Stimulated activated CD8-positive, alpha-beta memory T cell treated with anti-CD3 and anti-CD28 coated beads, Interleukin-4, amount 100 ng/mL, for 4 hours (primary cell): ENCODE results near the gene CSE1L.
"Not testable (repeated sequence)": the region's sequence is repeated elsewhere in the genome, so short reads cannot be mapped to it uniquely, and the experiment has no call there.

Experiments used
- DNase-seq, 2 donors: peaks; one replicate each; pipeline ENCODE4 v3.0.0-alpha.2; 2020; ENCODE audit warnings: low read depth in 2 of 2, low spot score in 1 of 2

The CSE1L gene, protein sequence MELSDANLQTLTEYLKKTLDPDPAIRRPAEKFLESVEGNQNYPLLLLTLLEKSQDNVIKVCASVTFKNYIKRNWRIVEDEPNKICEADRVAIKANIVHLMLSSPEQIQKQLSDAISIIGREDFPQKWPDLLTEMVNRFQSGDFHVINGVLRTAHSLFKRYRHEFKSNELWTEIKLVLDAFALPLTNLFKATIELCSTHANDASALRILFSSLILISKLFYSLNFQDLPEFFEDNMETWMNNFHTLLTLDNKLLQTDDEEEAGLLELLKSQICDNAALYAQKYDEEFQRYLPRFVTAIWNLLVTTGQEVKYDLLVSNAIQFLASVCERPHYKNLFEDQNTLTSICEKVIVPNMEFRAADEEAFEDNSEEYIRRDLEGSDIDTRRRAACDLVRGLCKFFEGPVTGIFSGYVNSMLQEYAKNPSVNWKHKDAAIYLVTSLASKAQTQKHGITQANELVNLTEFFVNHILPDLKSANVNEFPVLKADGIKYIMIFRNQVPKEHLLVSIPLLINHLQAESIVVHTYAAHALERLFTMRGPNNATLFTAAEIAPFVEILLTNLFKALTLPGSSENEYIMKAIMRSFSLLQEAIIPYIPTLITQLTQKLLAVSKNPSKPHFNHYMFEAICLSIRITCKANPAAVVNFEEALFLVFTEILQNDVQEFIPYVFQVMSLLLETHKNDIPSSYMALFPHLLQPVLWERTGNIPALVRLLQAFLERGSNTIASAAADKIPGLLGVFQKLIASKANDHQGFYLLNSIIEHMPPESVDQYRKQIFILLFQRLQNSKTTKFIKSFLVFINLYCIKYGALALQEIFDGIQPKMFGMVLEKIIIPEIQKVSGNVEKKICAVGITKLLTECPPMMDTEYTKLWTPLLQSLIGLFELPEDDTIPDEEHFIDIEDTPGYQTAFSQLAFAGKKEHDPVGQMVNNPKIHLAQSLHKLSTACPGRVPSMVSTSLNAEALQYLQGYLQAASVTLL

GRCh38 chr20:49046087-49046900 lies at the start of gene CSE1L:
CSE1L (plus strand) TSS chr20:49046312; CDS start chr20:49058464, 12,152 bp downstream.
- peak; percentile 83 to 87 for DNase-seq

DNA sequence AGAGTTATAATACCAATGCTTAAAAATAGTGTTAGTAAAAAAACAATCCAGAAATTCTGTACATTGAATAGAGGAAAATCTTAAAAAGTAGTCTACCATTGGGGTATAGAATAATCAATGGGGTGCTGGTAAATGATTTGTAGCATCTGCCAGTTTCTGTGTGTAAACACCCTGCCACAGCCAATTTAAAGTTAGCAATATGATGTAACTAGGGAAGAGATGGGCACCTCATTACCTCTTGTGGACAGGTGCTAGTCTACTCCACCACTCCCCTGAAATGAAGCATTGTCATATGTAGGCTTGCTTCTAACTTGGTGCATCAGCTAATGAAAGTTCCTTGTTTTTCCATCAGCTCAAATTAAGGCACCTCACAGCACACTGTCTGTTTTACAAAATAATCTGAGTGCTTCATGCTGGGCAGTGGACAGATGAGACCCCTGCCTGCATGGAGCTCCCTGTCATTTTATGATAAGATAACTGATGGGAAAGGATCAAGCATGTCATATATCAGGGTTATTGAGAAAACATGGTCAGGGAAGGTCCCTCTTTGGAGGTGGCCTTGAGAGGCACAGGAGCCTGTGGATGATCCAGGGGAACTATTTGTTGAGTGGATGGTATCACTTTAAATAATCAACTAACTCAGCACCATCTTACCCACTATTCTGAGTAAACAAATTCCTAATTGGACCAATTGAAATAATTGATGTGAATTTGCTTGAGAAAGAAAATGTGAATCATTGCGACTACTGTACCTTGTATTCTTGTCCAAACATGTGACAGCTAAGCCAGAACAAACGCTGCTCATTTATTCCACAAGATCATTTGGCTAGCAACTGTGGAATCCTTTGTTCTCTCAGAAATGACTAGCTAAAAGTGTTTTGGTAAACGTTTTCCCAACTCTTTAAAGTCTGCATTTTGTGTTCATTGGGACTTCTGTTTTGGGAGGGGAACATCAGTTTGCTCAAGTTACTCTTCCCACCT lies 45.9 kb upstream of the CSE1L start:
- DNase-seq, result no peak

DNA sequence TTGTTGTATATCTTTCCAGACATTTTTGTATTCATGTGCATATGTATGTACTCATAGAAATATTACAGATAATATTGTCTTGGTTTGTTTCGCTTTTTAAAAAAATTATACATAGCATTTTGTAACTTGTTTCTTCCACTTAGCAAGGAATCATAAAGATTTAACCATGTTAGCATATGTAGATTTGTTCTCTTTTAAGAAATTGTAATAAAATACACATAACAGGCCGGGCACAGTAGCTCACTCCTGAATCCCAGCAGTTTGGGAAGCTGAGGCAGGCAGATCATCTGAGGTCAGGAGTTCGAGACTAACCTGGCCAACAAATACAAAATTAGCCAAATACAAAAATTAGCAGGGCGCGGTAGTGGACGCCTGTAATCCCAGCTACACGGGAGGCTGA lies 44.4 kb upstream of the CSE1L start:
- DNase-seq, result no peak

DNA sequence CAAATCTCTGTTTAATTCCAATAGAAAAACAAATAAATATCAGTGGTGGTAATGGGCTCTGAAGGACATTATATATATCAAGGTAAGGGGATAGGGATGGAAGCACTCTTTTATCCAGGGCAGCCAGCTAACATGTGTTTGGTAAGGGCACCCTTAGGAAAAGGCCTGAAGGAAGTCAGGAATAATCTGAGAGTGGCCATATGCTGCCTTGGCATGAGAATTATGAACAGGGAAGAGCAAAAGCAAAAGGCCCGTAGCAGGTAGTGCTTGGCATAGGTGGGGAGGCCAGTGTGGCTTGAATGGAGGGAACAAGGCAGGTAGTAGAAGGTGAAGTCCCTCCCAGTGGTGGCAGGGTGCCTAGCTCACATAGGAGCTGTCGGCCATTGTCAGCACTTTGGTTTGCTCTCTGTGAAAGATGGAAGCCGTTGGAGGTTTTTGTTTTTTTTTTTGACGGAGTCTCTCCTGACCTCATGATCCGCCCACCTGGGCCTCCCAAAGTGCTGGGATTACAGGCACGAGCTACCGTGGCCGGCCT lies 39.6 kb upstream of the CSE1L start:
- no peak for DNase-seq

- DNase-seq, result no peak
Observed at GRCh38 chr20:49009899-49010631, 36.0 kb upstream of the CSE1L start.

- DNase-seq, result no peak
Observed at GRCh38 chr20:49024220-49024619, 21.9 kb upstream of the CSE1L start.

- DNase-seq, result not testable (repeated sequence)
Observed at GRCh38 chr20:49028177-49028576, 17.9 kb upstream of the CSE1L start.

GRCh38 chr20:49028684-49029083 lies 17.4 kb upstream of the CSE1L start:
- no peak for DNase-seq

DNA sequence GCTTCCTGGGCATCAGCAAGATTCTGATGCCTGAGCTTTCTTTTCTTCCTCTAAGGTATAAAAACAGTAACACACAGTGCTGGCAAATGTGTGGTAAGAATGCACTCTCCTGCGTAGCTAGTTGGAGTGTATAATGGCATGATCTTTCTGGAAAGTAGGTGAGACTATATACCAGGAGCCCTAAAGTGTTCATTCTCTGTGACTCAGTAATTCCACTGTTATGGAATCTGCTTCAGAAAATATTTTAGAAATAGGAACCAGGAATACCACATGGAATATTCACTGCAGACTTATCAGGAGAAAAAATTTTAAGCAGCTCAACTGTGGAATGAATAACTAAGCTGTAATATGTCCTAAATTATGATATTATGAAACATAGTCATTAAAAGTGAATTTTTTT lies 16.9 kb upstream of the CSE1L start:
- DNase-seq, result no peak

DNA sequence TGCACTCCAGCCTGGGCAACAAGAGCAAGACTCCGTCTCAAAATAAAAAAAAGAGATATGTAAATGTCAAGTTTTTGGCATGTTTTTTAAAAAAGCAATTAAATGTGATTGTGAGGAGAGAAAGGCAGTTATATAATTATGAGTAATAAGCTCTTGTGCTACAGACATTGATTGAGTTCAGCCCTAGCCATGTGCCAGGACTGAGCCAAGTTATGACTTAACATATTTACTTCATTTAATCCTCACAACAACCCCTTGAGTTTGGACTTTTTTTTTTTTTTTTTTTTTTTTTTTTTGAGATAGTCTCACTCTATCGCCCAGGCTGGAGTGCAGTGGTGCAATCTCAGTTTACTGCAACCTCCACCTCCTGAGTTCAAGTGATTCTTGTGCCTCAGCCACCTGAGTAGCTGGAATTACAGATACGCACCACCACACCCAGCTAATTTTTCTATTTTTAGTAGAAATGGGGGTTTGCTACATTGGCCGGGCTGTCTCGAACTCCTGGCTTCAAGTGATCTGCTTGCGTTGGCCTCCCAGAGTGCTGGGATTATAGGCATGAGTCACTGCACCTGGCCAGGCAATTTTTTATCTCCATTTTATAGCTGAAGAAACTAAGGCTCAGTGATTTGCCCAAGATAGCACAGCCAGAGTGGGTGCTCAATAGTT lies 15.0 kb upstream of the CSE1L start:
- DNase-seq, result no peak

DNA sequence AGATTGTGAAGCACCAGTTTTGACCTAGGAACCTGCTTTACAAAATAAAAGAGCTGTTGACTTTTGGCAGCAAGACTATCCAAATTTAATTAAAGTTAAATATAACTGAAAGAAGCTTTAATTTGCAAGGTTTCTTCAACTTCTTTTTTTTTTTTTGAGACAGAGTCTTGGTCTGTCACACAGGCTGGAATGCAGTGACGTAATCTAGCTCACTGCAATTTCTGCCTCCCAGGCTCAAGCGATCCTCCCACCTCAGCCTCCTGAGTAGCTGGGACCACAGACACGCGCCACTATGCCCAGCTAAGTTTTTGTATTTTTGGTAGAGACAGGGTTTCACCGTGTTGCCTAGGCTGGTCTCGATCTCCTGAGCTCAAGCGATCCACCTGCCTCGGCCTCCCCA lies 13.7 kb upstream of the CSE1L start:
- DNase-seq, result no peak

- DNase-seq, result no peak
Observed at GRCh38 chr20:49034070-49034732, 11.9 kb upstream of the CSE1L start.

- no peak for DNase-seq
Observed at GRCh38 chr20:49037962-49038387, 8.1 kb upstream of the CSE1L start.

DNA sequence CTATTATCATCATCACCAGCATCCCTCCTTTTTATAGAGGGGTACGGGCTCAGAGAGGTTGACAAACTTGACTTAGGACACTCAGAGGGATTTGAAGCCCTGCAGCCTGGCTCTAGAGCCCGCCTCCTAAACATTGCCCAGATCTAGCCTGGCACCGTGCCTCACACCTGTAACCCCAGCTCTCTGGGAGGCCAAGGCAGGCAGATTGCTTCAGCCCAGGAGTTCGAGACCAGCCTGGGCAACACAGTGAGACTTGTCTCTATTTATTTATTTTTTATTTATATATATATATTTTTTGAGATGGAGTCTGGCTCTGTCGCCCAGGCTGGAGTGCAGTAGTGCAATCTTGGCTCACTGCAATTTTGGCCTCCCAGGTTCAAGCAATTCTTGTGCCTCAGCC lies 6.3 kb upstream of the CSE1L start:
- DNase-seq, result no peak

- DNase-seq, result no peak
Observed at GRCh38 chr20:49043000-49043399, 3.1 kb upstream of the CSE1L start.

- DNase-seq, result no peak
Observed at GRCh38 chr20:49045440-49046086, 549 bp upstream of the CSE1L start.

GRCh38 chr20:49052334-49052733 lies 6.2 kb downstream of the CSE1L start:
- DNase-seq, result no peak
